ENCODE results near the gene MLYCD. TPM values are rescaled to one million over a fixed set of nuclear protein-coding genes. Genes with fewer than 3 reads are reported as not detected.
A peak's percentile ranks its signal among the peaks of the same experiment; 100 is the strongest.

The MLYCD gene
- total RNA-seq, 5 donors from 2014 or later (not counting 1 experiment from before 2014, with no cell fraction given): 7.2 to 10.3 (median 9.1) TPM

- Mint-ChIP-seq H3K27me3 (peaks cover 4 to 17% of the 10 kb centered on the region in 2 donors), H3K4me3 (no peak overlapping the region), H3K4me1 (peaks cover 0 to 7% (median 2%) of the 10 kb centered on the region in 3 donors), H3K9me3 (no peaks in the 10 kb centered on the region), H3K27ac (no peak overlapping the region), H3K36me3 (no peaks in the 10 kb centered on the region)
- no peaks in the 10 kb centered on the region for H3K36me3 ChIP-seq (ENCODE audit: control insufficient read depth in 2 of 2, extremely low read depth in 1 of 2, insufficient read depth in 1 of 2, low read length in 1 of 2)
- H3K9me3 ChIP-seq: no peaks in the 10 kb centered on the region
- peaks cover 0 to 29% of the 10 kb centered on the region in 2 experiments for H3K27me3 ChIP-seq (replicated peaks in 1 of 2; ENCODE audit: control insufficient read depth in 2 of 2, extremely low read depth in 1 of 2, insufficient read depth in 2 of 2, low read length in 1 of 2)
- no peak overlapping the region for H3K4me3 ChIP-seq (ENCODE audit: control insufficient read depth in 1 of 2, extremely low read depth in 1 of 2, low read length in 1 of 2)
- ATAC-seq (replicated peaks in 1 of 4): no peak
- ChIA-PET POLR2A (no interaction called here), CTCF (no interaction called here)
- 92% methylated on average over 34 of the region's 36 CpGs for WGBS (ENCODE audit: insufficient coverage)
- no peak for DNase-seq
- no peak overlapping the region for H3K27ac ChIP-seq (ENCODE audit: low read length)
- peaks cover 0 to 3% of the 10 kb centered on the region in 2 experiments for H3K4me1 ChIP-seq (ENCODE audit: control insufficient read depth in 1 of 2, extremely low read depth in 1 of 2, insufficient read depth in 2 of 2, low read length in 2 of 2)
Observed at GRCh38 chr16:83965444-83966152, 66.7 kb downstream of the MLYCD start.

DNA sequence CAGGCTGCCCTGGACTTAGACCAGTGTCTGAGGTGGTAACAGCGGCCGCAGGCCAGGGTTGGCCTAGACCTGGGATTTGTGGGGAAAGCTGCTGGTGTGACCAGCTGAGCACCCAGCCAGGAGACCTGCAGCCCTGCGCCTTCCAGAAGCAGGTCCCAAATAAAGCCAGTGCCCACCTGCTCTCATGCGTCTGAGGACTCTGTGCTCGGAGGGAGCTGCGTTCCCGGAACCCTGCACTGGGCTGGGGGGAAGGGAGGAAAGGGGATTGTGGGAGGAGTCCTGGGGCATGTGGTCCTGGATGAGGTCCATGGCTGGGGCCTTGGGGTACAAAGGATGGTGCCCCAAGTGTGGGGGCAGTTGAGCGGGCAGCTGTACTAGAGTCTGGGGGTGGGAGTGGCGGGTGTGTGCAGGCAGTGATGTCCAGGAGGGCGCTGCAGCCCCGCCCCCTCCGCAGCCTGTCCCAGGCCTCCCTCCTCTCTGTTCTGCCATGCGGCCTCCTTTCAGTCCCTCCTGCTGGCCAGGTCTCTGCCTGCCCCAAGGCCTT lies 67.3 kb downstream of the MLYCD start:
- Mint-ChIP-seq H3K9me3 (no peaks in the 10 kb centered on the region), H3K27me3 (peaks cover 5 to 19% of the 10 kb centered on the region in 2 donors), H3K4me3 (no peak overlapping the region), H3K4me1 (peaks cover 0 to 7% (median 2%) of the 10 kb centered on the region in 3 donors), H3K27ac (no peak overlapping the region), H3K36me3 (no peaks in the 10 kb centered on the region)
- H3K4me1 ChIP-seq (ENCODE audit: control insufficient read depth in 1 of 2, extremely low read depth in 1 of 2, insufficient read depth in 2 of 2, low read length in 2 of 2): peaks cover 0 to 3% of the 10 kb centered on the region in 2 experiments
- H3K4me3 ChIP-seq (ENCODE audit: control insufficient read depth in 1 of 2, extremely low read depth in 1 of 2, low read length in 1 of 2): no peak overlapping the region
- ChIA-PET CTCF (no interaction called here), POLR2A (no interaction called here)
- no peak overlapping the region for H3K27ac ChIP-seq (ENCODE audit: low read length)
- 98% methylated on average over 9 of the region's 13 CpGs for WGBS (ENCODE audit: insufficient coverage)
- H3K9me3 ChIP-seq: no peaks in the 10 kb centered on the region
- DNase-seq (no peak), ATAC-seq (replicated peaks in 1 of 4) (no peak)
- H3K27me3 ChIP-seq (replicated peaks in 1 of 2; ENCODE audit: control insufficient read depth in 2 of 2, extremely low read depth in 1 of 2, insufficient read depth in 2 of 2, low read length in 1 of 2): peaks cover 0 to 35% of the 10 kb centered on the region in 2 experiments
- no peaks in the 10 kb centered on the region for H3K36me3 ChIP-seq (ENCODE audit: control insufficient read depth in 2 of 2, extremely low read depth in 1 of 2, insufficient read depth in 1 of 2, low read length in 1 of 2)

DNA sequence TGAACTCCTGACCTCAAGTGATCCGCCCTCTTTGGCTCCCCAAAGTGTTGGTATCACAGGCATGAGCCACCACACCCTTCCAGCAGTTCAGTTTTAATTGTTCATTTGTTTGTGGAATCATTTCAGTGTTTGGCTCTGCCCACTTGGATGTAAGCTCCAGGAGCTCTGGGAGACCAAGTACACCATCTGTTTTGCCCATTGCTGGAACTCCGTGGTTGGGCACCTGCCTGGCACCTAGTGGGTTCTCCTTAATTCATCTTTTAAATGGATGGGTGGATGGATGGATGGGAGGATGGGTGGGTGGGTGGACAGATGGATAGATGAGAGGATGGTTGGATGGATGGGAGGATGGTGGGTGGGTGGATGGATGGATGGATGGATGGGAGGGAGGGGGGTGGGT lies 68.2 kb downstream of the MLYCD start:
- H3K27ac ChIP-seq (ENCODE audit: low read length): no peak overlapping the region
- peaks cover 0 to 7% (median 2%) of the 10 kb centered on the region in 3 donors for H3K4me1 Mint-ChIP-seq
- peaks cover 0 to 42% of the 10 kb centered on the region in 2 experiments for H3K27me3 ChIP-seq (replicated peaks in 1 of 2; ENCODE audit: control insufficient read depth in 2 of 2, extremely low read depth in 1 of 2, insufficient read depth in 2 of 2, low read length in 1 of 2)
- ChIA-PET POLR2A (no interaction called here), CTCF (no interaction called here)
- H3K9me3 ChIP-seq: no peaks in the 10 kb centered on the region
- H3K4me3 ChIP-seq (ENCODE audit: control insufficient read depth in 1 of 2, extremely low read depth in 1 of 2, low read length in 1 of 2): no peak overlapping the region
- H3K36me3 Mint-ChIP-seq: no peaks in the 10 kb centered on the region
- DNase-seq (no peak), ATAC-seq (replicated peaks in 1 of 4) (no peak)
- H3K4me3 Mint-ChIP-seq: no peak overlapping the region
- no CpG with 5 or more reads among the region's 2 CpGs for WGBS (ENCODE audit: insufficient coverage)
- no peaks in the 10 kb centered on the region for H3K36me3 ChIP-seq (ENCODE audit: control insufficient read depth in 2 of 2, extremely low read depth in 1 of 2, insufficient read depth in 1 of 2, low read length in 1 of 2)
- no peak overlapping the region for H3K27ac Mint-ChIP-seq
- no peaks in the 10 kb centered on the region for H3K9me3 Mint-ChIP-seq
- peaks cover 0 to 3% of the 10 kb centered on the region in 2 experiments for H3K4me1 ChIP-seq (ENCODE audit: control insufficient read depth in 1 of 2, extremely low read depth in 1 of 2, insufficient read depth in 2 of 2, low read length in 2 of 2)
- H3K27me3 Mint-ChIP-seq: peaks cover 9 to 23% of the 10 kb centered on the region in 2 donors

DNA sequence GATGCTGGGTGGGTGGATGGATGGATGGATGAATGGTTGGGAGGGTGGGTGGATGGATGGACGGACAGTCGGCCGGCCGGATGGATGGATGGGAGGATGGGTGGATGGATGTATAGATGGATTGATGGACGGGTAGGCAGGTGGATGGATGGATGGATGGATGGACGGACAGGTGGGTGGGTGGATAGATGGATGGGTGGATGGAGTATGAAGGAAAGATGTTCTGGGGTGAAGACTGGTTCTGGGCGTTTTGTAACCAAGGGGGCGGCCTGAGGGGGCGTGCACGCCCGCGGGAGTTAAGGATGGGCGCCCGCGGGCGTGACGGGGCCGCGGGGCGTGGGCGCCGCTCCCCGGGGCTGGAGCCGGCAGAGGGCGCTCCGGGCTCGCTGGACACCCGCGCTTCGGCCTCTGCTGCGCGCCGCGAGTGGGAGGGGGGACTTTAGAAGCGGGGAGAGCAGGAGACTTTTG lies 69.0 kb downstream of the MLYCD start, which contains the start of gene NECAB2:
NECAB2 (plus strand) TSS at position 407 of the 468 bp plus-strand sequence. CDS start 405 bp downstream, outside the sequence.
- peak in 1 of 4 experiments; percentile 32 for ATAC-seq (replicated peaks in 1 of 4)
- peaks cover 0 to 47% of the 10 kb centered on the region in 2 experiments for H3K27me3 ChIP-seq (replicated peaks in 1 of 2; ENCODE audit: control insufficient read depth in 2 of 2, extremely low read depth in 1 of 2, insufficient read depth in 2 of 2, low read length in 1 of 2)
- Mint-ChIP-seq H3K4me3 (peak within 1 kb of the TSS in 2 of 3 donors; percentile 31 to 66), H3K27me3 (peaks cover 9 to 28% of the 10 kb centered on the region in 2 donors), H3K4me1 (peaks cover 0 to 7% (median 2%) of the 10 kb centered on the region in 3 donors), H3K27ac (peak within 1 kb of the TSS in 1 of 2 donors; percentile 57), H3K9me3 (no peaks in the 10 kb centered on the region), H3K36me3 (no peaks in the 10 kb centered on the region)
- H3K36me3 ChIP-seq (ENCODE audit: control insufficient read depth in 2 of 2, extremely low read depth in 1 of 2, insufficient read depth in 1 of 2, low read length in 1 of 2): no peaks in the 10 kb centered on the region
- no peak within 1 kb of the TSS for H3K27ac ChIP-seq (ENCODE audit: low read length)
- 22% methylated on average over 23 of the region's 35 CpGs for WGBS (ENCODE audit: insufficient coverage)
- no peak for DNase-seq
- H3K4me1 ChIP-seq (ENCODE audit: control insufficient read depth in 1 of 2, extremely low read depth in 1 of 2, insufficient read depth in 2 of 2, low read length in 2 of 2): peaks cover 0 to 3% of the 10 kb centered on the region in 2 experiments
- no peaks in the 10 kb centered on the region for H3K9me3 ChIP-seq
- ChIA-PET POLR2A (no interaction called here), CTCF (no interaction called here)
- no peak within 1 kb of the TSS for H3K4me3 ChIP-seq (ENCODE audit: control insufficient read depth in 1 of 2, extremely low read depth in 1 of 2, low read length in 1 of 2)

DNA sequence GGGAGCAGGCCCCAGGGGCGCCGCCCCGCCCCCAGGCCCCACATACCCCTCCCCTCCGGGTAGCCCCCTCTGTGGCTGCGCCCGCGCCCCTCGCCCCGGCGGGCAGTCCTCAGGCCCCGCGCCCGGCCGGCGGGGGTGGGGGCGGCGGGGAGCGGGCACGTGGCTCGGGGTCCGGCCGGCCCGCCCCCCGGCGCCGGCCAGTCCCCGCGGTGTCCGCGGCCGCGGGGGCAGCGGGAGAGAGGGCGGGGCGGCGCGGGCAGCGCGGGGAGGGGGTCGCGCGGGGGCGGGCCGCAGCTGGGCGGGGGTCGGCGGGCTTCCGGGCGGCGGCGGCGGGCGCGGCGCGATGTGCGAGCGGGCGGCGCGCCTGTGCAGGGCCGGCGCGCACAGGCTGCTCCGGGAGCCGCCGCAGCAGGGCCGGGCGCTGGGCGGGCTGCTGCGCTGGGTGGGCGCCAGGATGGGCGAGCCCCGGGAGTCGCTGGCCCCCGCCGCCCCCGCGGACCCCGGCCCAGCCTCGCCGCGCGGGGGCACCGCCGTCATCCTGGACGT lies 69.5 kb downstream of the MLYCD start:
- Histone ChIP-seq H3K27me3 (replicated peaks in 1 of 2; ENCODE audit: control insufficient read depth in 2 of 2, extremely low read depth in 1 of 2, insufficient read depth in 2 of 2, low read length in 1 of 2) (peaks cover 0 to 47% of the 10 kb centered on the region in 2 experiments), H3K36me3 (ENCODE audit: control insufficient read depth in 2 of 2, extremely low read depth in 1 of 2, insufficient read depth in 1 of 2, low read length in 1 of 2) (no peaks in the 10 kb centered on the region), H3K9me3 (no peaks in the 10 kb centered on the region), H3K4me3 (ENCODE audit: control insufficient read depth in 1 of 2, extremely low read depth in 1 of 2, low read length in 1 of 2) (no peak overlapping the region), H3K27ac (ENCODE audit: low read length) (no peak overlapping the region), H3K4me1 (ENCODE audit: control insufficient read depth in 1 of 2, extremely low read depth in 1 of 2, insufficient read depth in 2 of 2, low read length in 2 of 2) (peaks cover 0 to 3% of the 10 kb centered on the region in 2 experiments)
- Mint-ChIP-seq H3K4me3 (peak overlapping the region in 1 of 3 donors; percentile 66), H3K4me1 (peaks cover 0 to 7% (median 2%) of the 10 kb centered on the region in 3 donors), H3K36me3 (no peaks in the 10 kb centered on the region), H3K9me3 (no peaks in the 10 kb centered on the region), H3K27me3 (peaks cover 9 to 30% of the 10 kb centered on the region in 2 donors), H3K27ac (no peak overlapping the region)
- CTCF ChIA-PET: no interaction called here
- 3% methylated on average over 65 of the region's 87 CpGs for WGBS (ENCODE audit: insufficient coverage)
- POLR2A ChIA-PET: no interaction called here
- ATAC-seq (replicated peaks in 1 of 4): no peak
- DNase-seq: no peak

GRCh38 chr16:83968891-83969649 lies 70.2 kb downstream of the MLYCD start:
- Histone ChIP-seq H3K27me3 (replicated peaks in 1 of 2; ENCODE audit: control insufficient read depth in 2 of 2, extremely low read depth in 1 of 2, insufficient read depth in 2 of 2, low read length in 1 of 2) (peaks cover 0 to 52% of the 10 kb centered on the region in 2 experiments), H3K36me3 (ENCODE audit: control insufficient read depth in 2 of 2, extremely low read depth in 1 of 2, insufficient read depth in 1 of 2, low read length in 1 of 2) (no peaks in the 10 kb centered on the region), H3K27ac (ENCODE audit: low read length) (no peak overlapping the region), H3K4me3 (ENCODE audit: control insufficient read depth in 1 of 2, extremely low read depth in 1 of 2, low read length in 1 of 2) (no peak overlapping the region), H3K9me3 (no peaks in the 10 kb centered on the region), H3K4me1 (ENCODE audit: control insufficient read depth in 1 of 2, extremely low read depth in 1 of 2, insufficient read depth in 2 of 2, low read length in 2 of 2) (peaks cover 0 to 3% of the 10 kb centered on the region in 2 experiments)
- H3K4me3 Mint-ChIP-seq: peak overlapping the region in 1 of 3 donors; percentile 50
- WGBS (ENCODE audit: insufficient coverage): 14% methylated on average over 41 of the region's 45 CpGs
- POLR2A ChIA-PET: no interaction called here
- H3K36me3 Mint-ChIP-seq: no peaks in the 10 kb centered on the region
- no peak for ATAC-seq (replicated peaks in 1 of 4)
- CTCF ChIA-PET: interaction anchor here in 1 of 2 donors (0.6 kb wide), 1 partner anchor 11 kb away, joined by 8 read pairs; no protein-coding TSS in a partner anchor
- H3K27ac Mint-ChIP-seq: no peak overlapping the region
- DNase-seq: no peak
- H3K9me3 Mint-ChIP-seq: no peaks in the 10 kb centered on the region
- H3K4me1 Mint-ChIP-seq: peaks cover 0 to 7% (median 2%) of the 10 kb centered on the region in 3 donors
- peaks cover 9 to 30% of the 10 kb centered on the region in 2 donors for H3K27me3 Mint-ChIP-seq

All from T-cell (primary cell).